PFSK-1 (cell line): ENCODE measurements around the gene DHRS7.

Experiments used
- FOXP2 ChIP-seq: optimal IDR thresholded peaks from 2 replicates; pipeline ENCODE3; 2011; ENCODE audit warnings: borderline replicate concordance, control low read depth, inconsistent platforms; ENCODE audit not compliant: insufficient read depth; ENCODE audit errors: extremely low read length, extremely low read depth
- POLR2AphosphoS5 ChIP-seq: IDR thresholded peaks from 2 replicates; pipeline ENCODE4 v1.6.1; 2012; ENCODE audit warnings: low read depth, mild to moderate bottlenecking, control low read depth, low read length, moderate library complexity
- SIN3A ChIP-seq: IDR thresholded peaks from 2 replicates; pipeline ENCODE4 v1.6.1; 2012; ENCODE audit warnings: mild to moderate bottlenecking, low read length, moderate library complexity, borderline replicate concordance; ENCODE audit not compliant: insufficient read depth
- TAF1 ChIP-seq: IDR thresholded peaks from 2 replicates; pipeline ENCODE4 v1.6.1; 2012; ENCODE audit warnings: low read length, control low read depth, borderline replicate concordance; ENCODE audit not compliant: insufficient read depth

- no peak for TF ChIP-seq SIN3A
- TF ChIP-seq POLR2AphosphoS5 = no peak
- TF ChIP-seq TAF1 = no peak
- TF ChIP-seq FOXP2 = no peak
These were observed 32.6 kb upstream of the DHRS7 start for GRCh38 chr14:60197629-60198303.
